Epidermal melanocyte (primary cell): ENCODE results near the gene SH3GL2.
"Not testable (repeated sequence)": the region's sequence is repeated elsewhere in the genome, so short reads cannot be mapped to it uniquely, and the experiment has no call there.

Experiments used
- DNase-seq: peaks from one replicate; pipeline ENCODE4 v3.0.0; 2011; ENCODE audit warnings: low spot score; ENCODE audit not compliant: insufficient read length

Gene SH3GL2

GRCh38 chr9:17742067-17742466 lies 163.2 kb downstream of the SH3GL2 start:
- DNase-seq, result no peak

- no peak for DNase-seq
Measured at GRCh38 chr9:17744786-17745185, 165.9 kb downstream of the SH3GL2 start.

DNA sequence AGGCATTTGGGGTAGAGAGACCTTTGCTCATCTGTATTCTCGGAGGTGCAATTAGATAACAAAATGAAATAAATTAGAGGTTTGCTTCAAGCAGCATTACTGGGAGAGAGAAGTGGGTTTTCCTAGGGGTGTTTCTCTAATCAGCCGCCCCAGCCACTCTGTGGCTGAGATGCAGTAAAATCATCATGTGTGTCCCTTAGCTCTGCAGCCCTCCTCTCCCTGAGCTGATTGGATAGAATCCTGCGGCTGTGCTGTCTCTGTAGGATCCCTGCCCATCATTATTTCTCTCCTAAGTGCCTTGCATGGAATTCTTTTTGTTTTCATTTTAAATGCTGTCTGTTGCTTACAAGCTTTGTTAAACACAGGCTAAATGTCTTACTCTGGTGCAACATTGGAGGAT lies 171.4 kb downstream of the SH3GL2 start:
- DNase-seq, result no peak

- no peak for DNase-seq
Measured at GRCh38 chr9:17751486-17751885, 172.6 kb downstream of the SH3GL2 start.

GRCh38 chr9:17752021-17752420 lies 173.2 kb downstream of the SH3GL2 start:
- no peak for DNase-seq

DNA sequence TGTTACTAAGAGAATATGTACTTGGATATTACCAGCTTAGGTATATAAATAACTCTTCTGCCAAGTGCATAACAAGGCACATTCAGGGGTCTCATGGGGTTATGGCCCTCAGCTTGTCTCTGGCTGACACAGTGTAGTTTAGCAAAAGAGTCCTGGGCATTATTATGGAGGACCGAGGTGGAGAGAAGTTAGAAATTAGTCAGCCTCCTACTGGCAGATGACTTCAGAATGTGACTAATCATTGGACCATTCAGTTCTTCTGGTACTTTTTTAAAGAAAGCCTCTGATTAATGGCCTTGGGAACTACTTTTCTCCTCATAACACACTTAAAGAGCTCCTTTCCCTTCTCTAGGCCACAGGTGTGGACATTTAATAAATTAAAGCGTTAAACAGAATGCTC lies 178.9 kb downstream of the SH3GL2 start:
- no peak for DNase-seq

DNA sequence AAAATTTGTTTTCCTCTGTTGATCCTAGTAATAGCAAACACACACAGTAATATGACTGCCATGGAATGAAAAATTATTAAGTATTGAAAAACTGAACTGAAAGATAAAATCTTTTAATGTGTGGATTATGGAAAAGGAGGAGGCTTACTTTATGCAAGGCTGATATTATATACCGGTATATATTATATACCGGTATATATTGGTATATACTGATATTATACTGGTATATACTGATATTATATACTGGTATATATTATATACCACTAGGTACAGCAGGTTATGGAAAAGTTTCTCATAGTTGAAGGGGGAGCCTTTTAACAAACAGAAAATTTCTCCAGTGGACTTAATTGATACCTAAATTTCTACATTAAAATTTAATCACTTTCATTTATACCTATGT lies 181.4 kb downstream of the SH3GL2 start:
- DNase-seq, result no peak

GRCh38 chr9:17761984-17762676 lies 183.3 kb downstream of the SH3GL2 start:
- no peak for DNase-seq

GRCh38 chr9:17764306-17764705 lies 185.4 kb downstream of the SH3GL2 start:
- no peak for DNase-seq

DNA sequence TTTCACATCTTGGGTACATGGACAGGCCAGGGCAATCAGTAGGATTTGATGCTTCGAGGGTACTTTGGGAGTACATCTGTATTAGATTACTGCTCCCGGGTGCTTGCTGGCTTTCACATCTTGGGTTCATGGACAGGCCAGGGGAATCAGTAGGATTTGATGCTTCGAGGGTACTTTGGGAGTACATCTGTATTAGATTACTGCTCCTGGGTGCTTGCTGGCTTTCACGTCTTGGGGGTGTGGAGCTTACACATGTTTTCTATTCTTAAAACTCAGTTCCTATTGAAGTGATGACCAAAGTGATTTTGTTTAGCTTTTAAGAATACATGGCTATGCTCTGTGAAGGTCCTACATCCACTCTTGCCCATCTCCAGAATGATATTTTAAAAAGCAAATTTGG lies 186.3 kb downstream of the SH3GL2 start:
- not testable (repeated sequence) for DNase-seq

DNA sequence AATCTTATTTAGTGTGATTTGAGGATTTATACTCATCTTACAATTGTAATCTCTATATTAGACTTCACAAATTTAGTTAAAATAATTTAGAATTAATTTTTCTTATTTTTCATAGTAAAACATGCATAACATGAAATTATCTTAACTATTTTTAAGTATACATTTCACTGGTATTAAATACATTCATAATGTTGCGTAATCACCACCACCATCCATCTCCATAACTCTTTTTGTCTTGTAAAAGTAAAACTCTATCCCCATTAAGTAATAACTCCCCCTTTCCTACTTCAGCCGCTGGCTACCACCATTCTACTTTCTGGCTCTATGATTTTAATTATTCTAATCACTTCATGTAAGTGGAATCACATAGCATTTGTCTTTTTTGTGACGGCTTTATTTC lies 193.4 kb downstream of the SH3GL2 start:
- no peak for DNase-seq

- no peak for DNase-seq
Measured at GRCh38 chr9:17775656-17776055, 196.8 kb downstream of the SH3GL2 start.

DNA sequence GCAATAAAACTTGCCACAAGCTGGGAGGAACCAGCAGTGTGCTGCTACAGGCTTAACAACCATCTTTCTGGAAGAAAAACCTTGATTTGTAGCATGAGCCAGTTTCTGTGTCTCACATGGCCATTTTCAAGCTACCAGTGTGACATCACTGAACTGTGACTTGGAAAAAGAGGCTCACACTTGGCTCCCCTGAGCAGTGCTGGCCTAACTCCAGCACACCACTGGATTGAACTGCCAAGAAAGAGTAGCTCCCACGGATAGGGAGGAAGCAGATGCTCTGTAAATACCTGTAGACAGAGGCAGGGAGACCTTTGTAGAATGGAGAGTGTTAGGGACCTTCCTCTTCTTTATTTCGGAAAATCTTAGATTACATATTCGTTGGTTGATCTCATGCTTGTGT lies 197.9 kb downstream of the SH3GL2 start:
- no peak for DNase-seq

- DNase-seq, result no peak
Measured at GRCh38 chr9:17777465-17777864, 198.6 kb downstream of the SH3GL2 start.

GRCh38 chr9:17782430-17783149 lies 203.7 kb downstream of the SH3GL2 start:
- no peak for DNase-seq

DNA sequence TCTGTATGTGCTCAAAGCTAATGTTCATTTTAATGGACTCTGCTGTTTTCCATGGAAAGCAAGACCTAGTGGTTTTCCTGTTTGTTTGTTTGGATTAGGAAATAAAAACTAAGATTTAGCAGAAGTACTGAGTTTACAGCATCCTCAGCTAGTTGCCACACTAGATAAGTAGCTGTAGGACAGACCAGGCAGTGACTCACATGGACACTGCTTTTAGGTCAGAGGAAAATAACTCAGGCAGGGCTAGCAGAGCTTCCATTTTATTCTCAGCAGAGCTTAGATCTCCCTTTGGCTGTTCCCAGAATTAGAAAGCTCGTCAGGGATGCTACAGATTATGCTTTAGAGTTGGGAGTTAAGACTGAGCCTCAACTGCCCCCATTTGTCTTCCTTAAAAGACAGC lies 204.4 kb downstream of the SH3GL2 start:
- no peak for DNase-seq

DNA sequence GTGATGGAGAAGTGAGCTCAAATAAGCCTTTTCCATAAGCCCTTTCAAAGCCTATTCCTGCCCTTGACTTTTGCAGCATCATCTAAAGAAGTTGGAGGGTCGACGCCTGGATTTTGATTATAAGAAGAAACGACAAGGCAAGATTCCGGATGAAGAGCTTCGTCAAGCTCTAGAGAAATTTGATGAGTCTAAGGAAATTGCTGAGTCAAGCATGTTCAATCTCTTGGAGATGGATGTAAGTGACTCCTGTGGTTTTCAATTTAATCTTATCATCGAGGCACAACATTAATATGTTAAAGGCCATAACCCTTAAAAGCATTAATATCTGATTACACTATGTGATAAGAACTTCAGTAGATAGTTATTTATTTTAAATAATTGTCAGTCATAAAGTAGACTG lies 210.4 kb downstream of the SH3GL2 start:
- no peak for DNase-seq

DNA sequence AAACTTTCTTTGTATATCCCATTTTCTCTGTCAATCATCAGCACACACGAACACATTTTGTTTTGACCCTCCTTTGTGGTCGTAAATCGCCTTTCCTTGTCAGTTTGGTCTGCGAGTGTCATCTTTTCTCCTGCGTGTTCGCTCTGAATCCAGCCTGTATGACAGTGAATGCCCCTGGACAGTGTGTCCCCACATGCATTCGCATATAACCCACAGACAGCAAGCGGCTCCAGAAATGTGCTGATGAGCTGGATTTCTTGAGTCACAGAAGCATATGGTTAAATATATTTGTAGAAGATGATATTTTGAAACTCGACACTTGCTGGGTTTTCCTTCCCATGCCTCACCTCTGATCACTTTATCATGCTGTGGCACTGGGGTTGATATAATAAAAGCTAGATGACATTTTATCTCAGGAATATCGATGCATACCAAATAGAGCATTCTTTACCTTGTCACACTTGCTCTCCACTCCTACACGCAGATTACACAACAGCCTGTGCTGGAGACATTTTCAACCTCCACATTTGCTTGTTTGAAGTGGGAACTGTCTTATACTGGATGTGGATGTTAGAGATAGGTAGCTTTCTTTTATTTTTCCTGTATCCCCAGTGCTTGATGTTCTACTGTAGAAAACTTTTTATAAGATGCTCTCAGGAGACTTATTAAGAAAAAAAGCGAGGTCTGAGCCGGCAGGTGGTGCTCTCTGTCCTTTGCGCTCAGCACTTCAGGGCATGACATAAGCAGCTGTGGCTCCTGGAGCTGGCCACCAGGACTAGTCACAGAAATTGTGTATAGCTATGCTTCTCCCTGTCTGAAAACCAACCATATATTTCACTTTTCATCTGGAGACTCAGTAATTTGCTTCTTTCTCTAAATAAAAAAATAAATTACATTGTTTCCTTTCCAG lies 215.1 kb downstream of the SH3GL2 start:
- no peak for DNase-seq

DNA sequence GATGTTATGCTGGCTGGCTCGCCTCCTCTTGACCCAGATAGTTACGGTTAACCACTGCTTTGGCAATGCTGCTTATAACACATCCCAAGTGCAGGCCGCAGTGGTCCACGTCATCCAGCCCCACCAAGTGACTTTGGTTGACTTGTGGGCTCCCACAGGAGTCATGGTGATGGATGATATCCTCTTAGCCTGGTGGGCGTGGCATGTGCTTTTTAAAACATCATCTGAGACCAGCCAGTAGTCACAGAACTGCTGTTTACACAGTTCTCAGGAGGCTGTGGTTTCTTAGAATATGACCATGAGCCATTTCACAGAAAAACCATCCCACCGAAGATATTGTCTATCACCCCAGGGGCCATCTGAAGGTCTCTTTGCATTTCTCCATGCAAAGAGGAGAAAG lies 216.9 kb downstream of the SH3GL2 start:
- no peak for DNase-seq

DNA sequence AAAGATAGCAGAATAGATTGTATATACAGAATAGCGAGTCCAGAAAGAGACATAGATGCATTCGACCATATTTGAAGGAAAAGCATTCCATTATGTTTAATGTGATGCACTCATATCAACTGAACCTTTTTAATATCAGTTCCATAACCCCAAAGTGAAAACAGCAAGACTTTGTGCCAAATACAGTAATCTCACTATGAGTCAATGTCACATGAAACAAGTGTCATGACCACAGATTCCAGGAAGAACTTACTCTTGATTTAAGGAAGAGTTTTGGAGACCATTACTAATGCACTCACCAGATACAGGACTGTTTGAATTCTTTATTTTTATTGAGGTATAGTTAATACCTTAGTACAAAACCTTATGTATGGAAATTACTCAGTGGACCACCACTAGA lies 220.5 kb downstream of the SH3GL2 start:
- no peak for DNase-seq

GRCh38 chr9:17800418-17800817 lies 221.6 kb downstream of the SH3GL2 start:
- DNase-seq, result no peak

DNA sequence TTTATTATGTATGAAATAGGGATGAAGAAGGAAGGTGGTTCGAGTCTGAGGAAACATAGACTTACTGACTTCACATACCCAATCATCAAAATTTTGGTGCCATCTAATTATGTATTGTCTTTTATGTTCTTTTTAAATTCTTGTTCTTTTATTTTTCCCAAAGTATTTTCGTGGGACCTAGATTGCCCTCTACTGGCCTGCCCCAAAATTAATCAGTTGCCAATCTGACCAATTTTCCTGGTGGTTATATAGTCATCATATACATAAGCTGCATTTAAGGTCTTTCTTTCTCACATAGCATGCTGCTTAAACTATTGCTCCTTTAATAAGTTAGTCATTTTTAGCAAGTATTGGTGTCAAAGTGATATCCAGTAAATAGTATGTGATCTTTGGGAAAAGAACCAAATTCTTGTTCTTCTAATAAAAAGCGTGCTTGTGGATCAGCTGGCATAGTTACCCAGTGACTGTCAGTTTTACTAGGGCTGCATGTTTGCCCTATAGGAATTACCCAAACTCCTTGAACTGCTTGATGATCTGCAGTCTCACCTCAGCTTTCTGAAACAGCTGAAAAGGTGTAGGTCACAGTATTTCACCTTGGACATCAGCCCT lies 223.5 kb downstream of the SH3GL2 start:
- no peak for DNase-seq
